Measurements from ENCODE around the gene MYBPHL. TPM values are rescaled to one million over a fixed set of nuclear protein-coding genes. Genes with fewer than 3 reads are reported as not detected.
A peak's percentile ranks its signal among the peaks of the same experiment; 100 is the strongest.

Gene MYBPHL
- polyA plus RNA-seq, 1 experiment: not detected

DNA sequence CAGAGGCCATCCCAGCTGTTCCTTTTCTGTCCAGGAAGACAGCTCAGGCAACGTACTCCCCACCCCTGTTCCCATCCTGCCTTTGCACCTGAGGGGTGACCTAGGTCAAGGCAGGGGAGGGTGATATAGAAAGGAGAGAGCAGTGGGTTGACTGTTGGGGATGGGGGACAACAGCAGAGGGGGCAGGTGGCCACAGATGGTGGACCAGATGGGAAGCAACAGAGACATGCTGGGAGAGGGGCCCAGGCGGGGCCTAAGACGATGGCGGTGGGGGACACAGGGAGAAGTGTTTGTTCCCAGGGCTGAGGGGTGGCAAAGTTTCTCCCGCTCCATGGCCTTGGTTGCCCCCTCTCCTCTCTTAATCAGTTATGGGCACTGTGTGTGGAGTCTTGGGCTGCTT, 51.1 kb downstream of the MYBPHL start:
- CTCF ChIA-PET: interaction anchor here (0.6 to 2.4 kb wide), 5 partner anchors 9 to 277 kb away, joined by 3 to 17 read pairs (median 6); no protein-coding TSS in a partner anchor
- peaks cover 15% of the 10 kb centered on the region for H3K9me3 ChIP-seq (ENCODE audit: control insufficient read depth, insufficient read depth, low read length)
- TF ChIP-seq, protein P1, sequence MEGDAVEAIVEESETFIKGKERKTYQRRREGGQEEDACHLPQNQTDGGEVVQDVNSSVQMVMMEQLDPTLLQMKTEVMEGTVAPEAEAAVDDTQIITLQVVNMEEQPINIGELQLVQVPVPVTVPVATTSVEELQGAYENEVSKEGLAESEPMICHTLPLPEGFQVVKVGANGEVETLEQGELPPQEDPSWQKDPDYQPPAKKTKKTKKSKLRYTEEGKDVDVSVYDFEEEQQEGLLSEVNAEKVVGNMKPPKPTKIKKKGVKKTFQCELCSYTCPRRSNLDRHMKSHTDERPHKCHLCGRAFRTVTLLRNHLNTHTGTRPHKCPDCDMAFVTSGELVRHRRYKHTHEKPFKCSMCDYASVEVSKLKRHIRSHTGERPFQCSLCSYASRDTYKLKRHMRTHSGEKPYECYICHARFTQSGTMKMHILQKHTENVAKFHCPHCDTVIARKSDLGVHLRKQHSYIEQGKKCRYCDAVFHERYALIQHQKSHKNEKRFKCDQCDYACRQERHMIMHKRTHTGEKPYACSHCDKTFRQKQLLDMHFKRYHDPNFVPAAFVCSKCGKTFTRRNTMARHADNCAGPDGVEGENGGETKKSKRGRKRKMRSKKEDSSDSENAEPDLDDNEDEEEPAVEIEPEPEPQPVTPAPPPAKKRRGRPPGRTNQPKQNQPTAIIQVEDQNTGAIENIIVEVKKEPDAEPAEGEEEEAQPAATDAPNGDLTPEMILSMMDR (IDR thresholded peaks at IDR 0.05; ENCODE audit: low read depth, low read length): no peak
- H3K4me3 ChIP-seq (ENCODE audit: low read depth, low read length): no peak overlapping the region
- H3K27me3 ChIP-seq (ENCODE audit: control insufficient read depth, insufficient read depth, low read length): no peaks in the 10 kb centered on the region
- H3K27ac ChIP-seq (ENCODE audit: low read depth, low read length): no peak overlapping the region
- no peak for DNase-seq (ENCODE audit: low read depth, low spot score)
- POLR2A ChIA-PET: no interaction called here

DNA sequence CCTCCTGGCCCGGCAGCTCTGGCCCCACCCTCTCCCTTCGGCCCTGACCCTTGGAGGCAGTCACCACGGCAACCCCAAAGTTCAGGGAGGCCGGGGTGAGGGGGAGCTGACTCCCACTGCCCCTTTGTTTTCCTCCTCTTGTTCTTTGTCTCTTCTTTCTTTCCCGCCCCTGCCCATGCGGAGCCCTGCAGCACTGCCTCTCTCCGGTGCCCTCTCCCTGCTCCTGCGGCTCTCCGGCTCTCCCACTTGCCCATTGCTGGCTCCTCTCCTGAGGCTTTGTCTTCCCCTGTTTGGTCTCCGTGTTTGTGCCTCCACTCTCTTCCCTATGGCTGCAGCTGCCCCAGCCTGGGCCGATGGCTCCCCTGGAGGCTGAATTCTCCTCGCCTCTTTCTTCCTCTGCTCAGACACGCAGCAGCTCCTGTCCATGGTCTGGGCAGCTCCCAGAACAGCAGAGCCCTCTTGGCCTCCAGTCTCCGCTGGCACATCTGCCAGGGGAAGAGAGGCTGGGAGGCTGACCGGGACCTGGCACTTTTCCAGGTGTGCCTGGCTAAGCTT, 51.6 kb downstream of the MYBPHL start:
- POLR2A ChIA-PET: no interaction called here
- H3K27me3 ChIP-seq (ENCODE audit: control insufficient read depth, insufficient read depth, low read length): no peaks in the 10 kb centered on the region
- no peak overlapping the region for H3K4me3 ChIP-seq (ENCODE audit: low read depth, low read length)
- H3K27ac ChIP-seq (ENCODE audit: low read depth, low read length): no peak overlapping the region
- TF ChIP-seq, protein P1 (IDR thresholded peaks at IDR 0.05; ENCODE audit: low read depth, low read length): peak; percentile 17; the same call in 1 of the 2 replicates
- CTCF ChIA-PET: interaction anchor here (0.6 to 2.4 kb wide), 5 partner anchors 9 to 277 kb away, joined by 3 to 17 read pairs (median 6); no protein-coding TSS in a partner anchor
- no peak for DNase-seq (ENCODE audit: low read depth, low spot score)
- peaks cover 17% of the 10 kb centered on the region for H3K9me3 ChIP-seq (ENCODE audit: control insufficient read depth, insufficient read depth, low read length)

DNA sequence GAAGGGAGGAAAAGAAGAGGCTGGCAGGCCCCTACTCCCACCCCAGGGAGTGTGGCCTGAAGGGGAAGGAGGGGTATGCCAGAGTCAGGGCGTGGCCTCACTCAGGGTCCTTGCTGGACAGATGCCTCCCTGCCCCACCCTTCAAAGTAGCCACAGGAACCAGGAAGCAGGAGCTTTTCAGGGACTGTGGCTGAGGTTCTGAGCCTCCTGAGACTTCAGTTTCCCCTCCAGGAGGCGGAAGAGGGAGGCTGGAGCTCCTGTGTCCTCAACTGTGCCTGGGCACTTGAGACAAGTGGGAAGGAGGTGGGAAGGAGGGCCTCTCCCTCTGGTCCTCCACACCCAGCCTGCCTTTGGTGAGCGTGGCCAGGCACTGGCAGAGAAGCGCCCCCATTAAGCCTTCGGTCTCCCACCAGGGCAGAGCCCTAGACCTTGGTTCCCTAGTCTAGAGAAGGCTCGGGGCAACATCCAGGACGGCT, 52.2 kb downstream of the MYBPHL start:
- H3K27me3 ChIP-seq (ENCODE audit: control insufficient read depth, insufficient read depth, low read length): no peaks in the 10 kb centered on the region
- H3K9me3 ChIP-seq (ENCODE audit: control insufficient read depth, insufficient read depth, low read length): peaks cover 17% of the 10 kb centered on the region
- no peak overlapping the region for H3K27ac ChIP-seq (ENCODE audit: low read depth, low read length)
- H3K4me3 ChIP-seq (ENCODE audit: low read depth, low read length): no peak overlapping the region
- ChIA-PET CTCF (interaction anchor here (0.6 to 2.3 kb wide), 4 partner anchors 10 to 286 kb away, joined by 5 to 17 read pairs (median 8); no protein-coding TSS in a partner anchor), POLR2A (no interaction called here)
- TF ChIP-seq, protein P1 (IDR thresholded peaks at IDR 0.05; ENCODE audit: low read depth, low read length): no peak
- no peak for DNase-seq (ENCODE audit: low read depth, low spot score)

DNA sequence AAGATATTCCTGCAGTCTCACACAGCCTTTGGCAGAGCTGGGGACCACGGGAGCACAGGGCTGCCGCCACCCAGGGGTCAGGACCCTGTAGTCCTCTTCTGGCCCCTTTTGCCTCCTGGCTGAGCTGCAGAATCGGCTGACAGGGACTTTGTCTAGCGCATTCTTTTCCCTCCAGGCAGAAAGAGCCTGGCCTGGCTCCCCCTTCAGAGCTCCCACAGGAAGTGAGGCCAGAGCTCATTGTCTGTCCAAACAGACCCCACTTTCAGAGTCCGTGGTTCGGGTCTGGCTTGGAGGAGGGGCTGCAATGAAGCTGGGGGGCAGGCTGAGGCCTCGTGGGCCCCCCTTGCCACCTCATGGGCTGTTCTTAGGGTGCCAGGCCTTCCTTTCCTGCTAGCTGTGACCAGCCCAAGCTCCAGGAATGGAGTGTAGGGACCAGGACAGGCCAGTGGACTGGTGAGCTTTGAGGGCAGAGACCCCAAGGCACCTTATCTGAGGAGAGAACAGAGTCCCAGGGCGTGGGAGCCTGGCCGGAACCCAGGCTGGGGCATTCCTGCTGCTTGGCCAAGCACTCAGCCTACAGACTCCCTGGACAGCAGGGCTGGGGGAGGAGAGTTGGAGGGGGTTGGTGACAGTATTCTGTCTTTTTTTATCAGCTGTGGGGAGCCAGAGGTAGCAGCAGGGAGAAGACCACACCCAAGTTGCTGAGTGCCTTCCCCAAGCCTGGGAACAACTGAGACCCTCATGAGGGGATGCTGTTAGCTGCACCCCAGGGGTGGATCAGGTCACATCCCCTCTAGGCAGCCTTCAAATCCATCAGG, 52.8 kb downstream of the MYBPHL start:
- no peak for DNase-seq (ENCODE audit: low read depth, low spot score)
- CTCF ChIA-PET: interaction anchor here (0.6 to 2.3 kb wide), 5 partner anchors 10 to 287 kb away, joined by 3 to 17 read pairs (median 6); no protein-coding TSS in a partner anchor
- Histone ChIP-seq H3K27me3 (ENCODE audit: control insufficient read depth, insufficient read depth, low read length) (no peaks in the 10 kb centered on the region), H3K27ac (ENCODE audit: low read depth, low read length) (peak overlapping the region; percentile 39), H3K9me3 (ENCODE audit: control insufficient read depth, insufficient read depth, low read length) (peaks cover 17% of the 10 kb centered on the region), H3K4me3 (ENCODE audit: low read depth, low read length) (no peak overlapping the region)
- POLR2A ChIA-PET: interaction anchor here (1.0 kb wide), 1 partner anchor 29 kb away, joined by 4 read pairs; the partner anchor contains the start of gene PSRC1
- TF ChIP-seq, protein P1 (IDR thresholded peaks at IDR 0.05; ENCODE audit: low read depth, low read length): 0 out of 2 replicates have a peak, but pooled peaks have one; percentile 3
